IMR-90 (cell line): ENCODE results near the gene FIGLA. TPM values are rescaled to one million over a fixed set of nuclear protein-coding genes. Genes with fewer than 3 reads are reported as not detected.

Source experiments
- ATAC-seq: fragments of 200-7000 bp; cut with Tn5 transposase; 2 replicates; pipeline ENCODE4 v1.9.1; 2020; ENCODE audit warnings: low read depth, mild to moderate bottlenecking, moderate library complexity
- BruUV-seq: library from RNA; stranded (reverse); fragments of 400-500 nt; replicated peaks from 2 replicates; lab custom pipeline; 2021; lab: Mats Ljungman, UMichigan
- CTCF ChIA-PET: fragments of 300-600 bp; formaldehyde crosslinking; extraction: SDS; loops from one replicate; lab custom pipeline; 2021; ENCODE audit warnings: antibody characterized with exemption; lab: Yijun Ruan, JAX
- POLR2A ChIA-PET: fragments of 300-600 bp; sonication (Branson Sonifier 250); formaldehyde crosslinking; loops from one replicate; lab custom pipeline; 2022; ENCODE audit warnings: antibody characterized with exemption; ENCODE audit not compliant: unreplicated experiment; lab: Charles Lee
- DNase-seq: peaks from one replicate; pipeline ENCODE4 v3.0.0; 2013
- H2AFZ ChIP-seq: replicated peaks from 2 replicates; pipeline ENCODE3; 2013; ENCODE audit warnings: low read length, mild to moderate bottlenecking; ENCODE audit not compliant: poor library complexity
- H2AK5ac ChIP-seq: 2 replicates; pipeline ENCODE4 v1.6.1; 2013; ENCODE audit warnings: low read depth, low read length, inconsistent platforms
- H2AK9ac ChIP-seq: replicated peaks from 2 replicates; pipeline ENCODE3; 2013; ENCODE audit warnings: mild to moderate bottlenecking, low read depth, low read length, moderate library complexity; ENCODE audit not compliant: poor library complexity
- H2BK120ac ChIP-seq: 2 replicates; pipeline ENCODE4 v1.6.1; 2013; ENCODE audit warnings: low read depth, low read length, inconsistent platforms
- H2BK15ac ChIP-seq: 3 replicates; pipeline ENCODE4 v1.6.1; 2013; ENCODE audit warnings: low read depth, low read length, inconsistent platforms
- H2BK20ac ChIP-seq: 2 replicates; pipeline ENCODE4 v1.6.1; 2013; ENCODE audit warnings: low read depth, mild to moderate bottlenecking, inconsistent platforms, low read length, moderate library complexity
- H2BK5ac ChIP-seq: 2 replicates; pipeline ENCODE4 v1.6.1; 2013; ENCODE audit warnings: mild to moderate bottlenecking, low read depth, low read length, inconsistent platforms; ENCODE audit not compliant: poor library complexity, severe bottlenecking
- H3K14ac ChIP-seq: replicated peaks from 2 replicates; pipeline ENCODE4 v1.6.1; 2013; ENCODE audit warnings: low read depth, low read length, inconsistent platforms
- H3K18ac ChIP-seq: 2 replicates; pipeline ENCODE4 v1.6.1; 2013; ENCODE audit warnings: low read depth, low read length, control low read depth
- H3K23ac ChIP-seq: 2 replicates; pipeline ENCODE4 v1.6.1; 2013; ENCODE audit warnings: low read depth, low read length, inconsistent platforms
- H3K27ac ChIP-seq: 2 replicates; pipeline ENCODE4 v1.5.1; 2013; ENCODE audit warnings: mild to moderate bottlenecking, control low read depth, low read length; ENCODE audit not compliant: insufficient read depth
- H3K27me3 ChIP-seq: 2 replicates; pipeline ENCODE4 v1.6.1; 2013; ENCODE audit warnings: low read length; ENCODE audit not compliant: control insufficient read depth, insufficient read depth
- H3K36me3 ChIP-seq: 2 replicates; pipeline ENCODE4 v1.6.1; 2013; ENCODE audit warnings: low read length, mixed read lengths; ENCODE audit not compliant: control insufficient read depth, insufficient read depth
- H3K4ac ChIP-seq: 2 replicates; pipeline ENCODE4 v1.6.1; 2013; ENCODE audit warnings: low read depth, low read length, inconsistent platforms
- H3K4me1 ChIP-seq: 2 replicates; pipeline ENCODE4 v1.6.1; 2013; ENCODE audit warnings: low read length, mixed read lengths; ENCODE audit not compliant: control insufficient read depth, insufficient read depth
- H3K4me2 ChIP-seq: 2 replicates; pipeline ENCODE4 v1.6.1; 2013; ENCODE audit warnings: low read depth, mild to moderate bottlenecking, control low read depth, low read length, moderate library complexity
- H3K4me3 ChIP-seq: 2 replicates; pipeline ENCODE4 v1.5.1; 2013; ENCODE audit warnings: low read depth, mild to moderate bottlenecking, control low read depth, low read length, moderate library complexity; ENCODE audit not compliant: insufficient read depth
- H3K56ac ChIP-seq: 2 replicates; pipeline ENCODE4 v1.6.1; 2013; ENCODE audit warnings: low read length, inconsistent platforms; ENCODE audit not compliant: insufficient read depth; ENCODE audit errors: extremely low read depth
- H3K79me1 ChIP-seq, 2 experiments: 2 replicates each; pipeline ENCODE4 v1.6.1; 2013; ENCODE audit warnings: low read length in 2 of 2, inconsistent platforms in 1 of 2, low read depth in 1 of 2
- H3K9ac ChIP-seq: 2 replicates; pipeline ENCODE4 v1.6.1; 2013; ENCODE audit warnings: low read depth, low read length, control low read depth
- H3K9me1 ChIP-seq: 2 replicates; pipeline ENCODE4 v1.6.1; 2013; ENCODE audit warnings: low read length, inconsistent platforms; ENCODE audit not compliant: insufficient read depth
- H3K9me3 ChIP-seq: 2 replicates; pipeline ENCODE4 v1.6.1; 2013; ENCODE audit warnings: low read length; ENCODE audit not compliant: control insufficient read depth, insufficient read depth
- H4K20me1 ChIP-seq: 2 replicates; pipeline ENCODE4 v1.6.1; 2013; ENCODE audit warnings: low read length, inconsistent platforms; ENCODE audit not compliant: insufficient read depth
- H4K5ac ChIP-seq: 2 replicates; pipeline ENCODE4 v1.6.1; 2013; ENCODE audit warnings: mild to moderate bottlenecking, low read depth, low read length, control low read depth
- H4K8ac ChIP-seq, 2 experiments: 2 replicates each; pipeline ENCODE4 v1.6.1; 2013; ENCODE audit warnings: low read depth in 2 of 2, low read length in 2 of 2, control low read depth in 1 of 2, inconsistent platforms in 1 of 2
- H4K91ac ChIP-seq: 2 replicates; pipeline ENCODE4 v1.6.1; 2013; ENCODE audit warnings: low read depth, low read length, inconsistent platforms; ENCODE audit not compliant: insufficient read depth
- BHLHE40 ChIP-seq: fragments of 150-350 bp; IDR thresholded peaks from 2 replicates; pipeline ENCODE4 v1.6.1; 2016; ENCODE audit warnings: mild to moderate bottlenecking, low read depth, low read length
- CEBPB ChIP-seq: IDR thresholded peaks from 2 replicates; pipeline ENCODE4 v1.6.1; 2012; ENCODE audit warnings: low read depth, low read length, improper control_type of control experiment
- CHD1 ChIP-seq: IDR thresholded peaks from 2 replicates; pipeline ENCODE4 v1.6.1; 2012; ENCODE audit warnings: low read depth, low read length, improper control_type of control experiment
- FOS ChIP-seq: fragments of 150-350 bp; IDR thresholded peaks from 2 replicates; pipeline ENCODE4 v1.6.1; 2016; ENCODE audit warnings: low read depth, low read length
- MAFK ChIP-seq: IDR thresholded peaks from 2 replicates; pipeline ENCODE4 v1.6.1; 2012; ENCODE audit warnings: low read depth, low read length, improper control_type of control experiment
- MAZ ChIP-seq: IDR thresholded peaks from 2 replicates; pipeline ENCODE4 v1.6.1; 2012; ENCODE audit warnings: low read depth, mild to moderate bottlenecking, low read length, improper control_type of control experiment, moderate library complexity, borderline replicate concordance
- MXI1 ChIP-seq: IDR thresholded peaks from 2 replicates; pipeline ENCODE4 v1.6.1; 2012; ENCODE audit warnings: low read depth, mild to moderate bottlenecking, low read length, moderate library complexity, borderline replicate concordance
- NFE2L2 ChIP-seq: fragments of 150-350 bp; IDR thresholded peaks from 2 replicates; pipeline ENCODE4 v1.6.1; 2016; ENCODE audit warnings: low read depth, mild to moderate bottlenecking, low read length
- POLR2A ChIP-seq: IDR thresholded peaks from 2 replicates; pipeline ENCODE4 v1.6.1; 2012; ENCODE audit warnings: mild to moderate bottlenecking, low read depth, low read length
- RAD21 ChIP-seq: IDR thresholded peaks from 2 replicates; pipeline ENCODE4 v1.6.1; 2012; ENCODE audit warnings: low read length, improper control_type of control experiment
- RCOR1 ChIP-seq: IDR thresholded peaks from 2 replicates; pipeline ENCODE4 v1.6.1; 2012; ENCODE audit warnings: mild to moderate bottlenecking, low read length, improper control_type of control experiment; ENCODE audit not compliant: insufficient replicate concordance
- RFX5 ChIP-seq: IDR thresholded peaks from 2 replicates; pipeline ENCODE4 v1.8.0; 2012; ENCODE audit warnings: low read depth, mild to moderate bottlenecking, low read length, moderate library complexity
- SMC3 ChIP-seq: fragments of 150-350 bp; IDR thresholded peaks from 2 replicates; pipeline ENCODE4 v1.6.1; 2016; ENCODE audit warnings: low read depth, mild to moderate bottlenecking, antibody characterized with exemption, low read length, moderate library complexity
- USF2 ChIP-seq: fragments of 150-350 bp; IDR thresholded peaks from 2 replicates; pipeline ENCODE4 v1.6.1; 2017; ENCODE audit warnings: mild to moderate bottlenecking, antibody characterized with exemption, low read length, low read depth
- WGBS, 2 experiments: methylation state at CpG; one replicate each; pipeline versions ENCODE4 v1.1.5 to v1.1.7; 2013; ENCODE audit warnings: missing lambda C conversion rate in 2 of 2; ENCODE audit not compliant: insufficient read length in 1 of 2; ENCODE audit errors: extremely low coverage in 2 of 2; 5-methylcytosine and 5-hydroxymethylcytosine counted together
- dilution Hi-C: fragments of 300-500 bp; cut with HindIII; formaldehyde crosslinking; loops from one replicate; pipeline ENCODE4 v1.14.3; 2018; ENCODE audit warnings: low sequenced_read_pairs; ENCODE audit not compliant: unreplicated experiment
- in situ Hi-C: fragments of 300-500 bp; cut with MboI; formaldehyde crosslinking; loops from 3 replicates; pipeline ENCODE4 v1.14.3; 2019; ENCODE audit warnings: low sequenced_read_pairs, inconsistent platforms, mixed read lengths
- intact Hi-C: fragments of 100-400 bp; cut with micrococcal nuclease; formaldehyde crosslinking; loops from 2 replicates; pipeline ENCODE4 v1.10.0; 2022
- polyA plus RNA-seq, 3 experiments: library from polyadenylated mRNA; depleted of rRNA; stranded (reverse); fragments of >200 nt; gene quantifications; 2 replicates each; pipeline ENCODE4 v1.2.3, GENCODE V29; 2012; ENCODE audit warnings: low replicate concordance in 1 of 3
- total RNA-seq: library from RNA; depleted of rRNA; stranded (reverse); fragments of >200 nt; gene quantifications from 2 replicates; pipeline ENCODE4 v1.2.3, GENCODE V29; 2012
- TF ChIP-seq, protein P1 (sequence below): fragments of 150-350 bp; IDR thresholded peaks from 2 replicates; pipeline ENCODE4 v1.6.1; 2016; ENCODE audit warnings: low read depth, mild to moderate bottlenecking, low read length, moderate library complexity, borderline replicate concordance
- TF ChIP-seq, protein P2 (sequence below): conservative IDR thresholded peaks from 2 replicates; pipeline ENCODE4 v1.5.1; 2012; ENCODE audit warnings: mild to moderate bottlenecking, low read depth, low read length, improper control_type of control experiment

Gene FIGLA
- total and polyA plus RNA-seq, 2 of the 4 experiments (the other 2 are of a cell fraction), result not detected

GRCh38 chr2:70806013-70806412 is 15.6 kb upstream of the FIGLA start:
- Histone ChIP-seq H2BK20ac (no peak overlapping the region), H2BK15ac (no peak overlapping the region), H3K18ac (no peak overlapping the region), H3K14ac (no peak overlapping the region), H2AFZ (no peak overlapping the region), H3K4me1 (no peaks in the 10 kb centered on the region), H3K9me3 (no peaks in the 10 kb centered on the region; the same call in 1 of the 2 replicates), H3K79me1 (no peaks in the 10 kb centered on the region), H2AK9ac (no peak overlapping the region), H2BK120ac (no peak overlapping the region), H4K8ac (no peak overlapping the region), H3K9me1 (no peaks in the 10 kb centered on the region), H3K23ac (no peak overlapping the region), H3K4ac (no peak overlapping the region), H3K36me3 (no peaks in the 10 kb centered on the region), H2AK5ac (no peak overlapping the region), H3K4me3 (no peak overlapping the region), H2BK5ac (no peak overlapping the region), H4K20me1 (no peaks in the 10 kb centered on the region), H3K56ac (no peak overlapping the region), H3K9ac (no peak overlapping the region), H4K5ac (no peak overlapping the region), H3K27ac (no peak overlapping the region), H3K27me3 (peaks cover 6% of the 10 kb centered on the region; the same call in 1 of the 2 replicates), H3K4me2 (no peak overlapping the region), H4K91ac (no peak overlapping the region)
- no CpG with 5 or more reads among the region's 5 CpGs for WGBS, 2 experiments
- CTCF ChIA-PET, result interaction anchor here (0.7 kb wide), 1 partner anchor 142 kb away, joined by 9 read pairs; no protein-coding TSS in a partner anchor
- in situ Hi-C loops, result no loop called here
- TF ChIP-seq NFE2L2 (no peak), MAZ (no peak), MAFK (no peak), POLR2A (no peak), BHLHE40 (no peak), RCOR1 (no peak), MXI1 (no peak), FOS (no peak), SMC3 (no peak), CHD1 (no peak), RFX5 (no peak), CEBPB (no peak), USF2 (no peak), RAD21 (no peak)
- TF ChIP-seq, protein P1, sequence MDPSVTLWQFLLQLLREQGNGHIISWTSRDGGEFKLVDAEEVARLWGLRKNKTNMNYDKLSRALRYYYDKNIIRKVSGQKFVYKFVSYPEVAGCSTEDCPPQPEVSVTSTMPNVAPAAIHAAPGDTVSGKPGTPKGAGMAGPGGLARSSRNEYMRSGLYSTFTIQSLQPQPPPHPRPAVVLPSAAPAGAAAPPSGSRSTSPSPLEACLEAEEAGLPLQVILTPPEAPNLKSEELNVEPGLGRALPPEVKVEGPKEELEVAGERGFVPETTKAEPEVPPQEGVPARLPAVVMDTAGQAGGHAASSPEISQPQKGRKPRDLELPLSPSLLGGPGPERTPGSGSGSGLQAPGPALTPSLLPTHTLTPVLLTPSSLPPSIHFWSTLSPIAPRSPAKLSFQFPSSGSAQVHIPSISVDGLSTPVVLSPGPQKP, result no peak
- TF ChIP-seq, protein P2, sequence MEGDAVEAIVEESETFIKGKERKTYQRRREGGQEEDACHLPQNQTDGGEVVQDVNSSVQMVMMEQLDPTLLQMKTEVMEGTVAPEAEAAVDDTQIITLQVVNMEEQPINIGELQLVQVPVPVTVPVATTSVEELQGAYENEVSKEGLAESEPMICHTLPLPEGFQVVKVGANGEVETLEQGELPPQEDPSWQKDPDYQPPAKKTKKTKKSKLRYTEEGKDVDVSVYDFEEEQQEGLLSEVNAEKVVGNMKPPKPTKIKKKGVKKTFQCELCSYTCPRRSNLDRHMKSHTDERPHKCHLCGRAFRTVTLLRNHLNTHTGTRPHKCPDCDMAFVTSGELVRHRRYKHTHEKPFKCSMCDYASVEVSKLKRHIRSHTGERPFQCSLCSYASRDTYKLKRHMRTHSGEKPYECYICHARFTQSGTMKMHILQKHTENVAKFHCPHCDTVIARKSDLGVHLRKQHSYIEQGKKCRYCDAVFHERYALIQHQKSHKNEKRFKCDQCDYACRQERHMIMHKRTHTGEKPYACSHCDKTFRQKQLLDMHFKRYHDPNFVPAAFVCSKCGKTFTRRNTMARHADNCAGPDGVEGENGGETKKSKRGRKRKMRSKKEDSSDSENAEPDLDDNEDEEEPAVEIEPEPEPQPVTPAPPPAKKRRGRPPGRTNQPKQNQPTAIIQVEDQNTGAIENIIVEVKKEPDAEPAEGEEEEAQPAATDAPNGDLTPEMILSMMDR, result no peak
- no TSS peak for BruUV-seq
- dilution Hi-C loops, result no loop called here
- POLR2A ChIA-PET, result no interaction called here
- DNase-seq, result no peak
- intact Hi-C loops, result no loop called here
- ATAC-seq, result no peak
